ENCODE measurements around the gene CDC14A. TPM values are rescaled to one million over a fixed set of nuclear protein-coding genes. Genes with fewer than 3 reads are reported as not detected.

CDC14A gene
- total and polyA plus RNA-seq, 2 donors (not counting 1 experiment from before 2014, with no cell fraction given) = 1.4 to 3.5 TPM

DNA sequence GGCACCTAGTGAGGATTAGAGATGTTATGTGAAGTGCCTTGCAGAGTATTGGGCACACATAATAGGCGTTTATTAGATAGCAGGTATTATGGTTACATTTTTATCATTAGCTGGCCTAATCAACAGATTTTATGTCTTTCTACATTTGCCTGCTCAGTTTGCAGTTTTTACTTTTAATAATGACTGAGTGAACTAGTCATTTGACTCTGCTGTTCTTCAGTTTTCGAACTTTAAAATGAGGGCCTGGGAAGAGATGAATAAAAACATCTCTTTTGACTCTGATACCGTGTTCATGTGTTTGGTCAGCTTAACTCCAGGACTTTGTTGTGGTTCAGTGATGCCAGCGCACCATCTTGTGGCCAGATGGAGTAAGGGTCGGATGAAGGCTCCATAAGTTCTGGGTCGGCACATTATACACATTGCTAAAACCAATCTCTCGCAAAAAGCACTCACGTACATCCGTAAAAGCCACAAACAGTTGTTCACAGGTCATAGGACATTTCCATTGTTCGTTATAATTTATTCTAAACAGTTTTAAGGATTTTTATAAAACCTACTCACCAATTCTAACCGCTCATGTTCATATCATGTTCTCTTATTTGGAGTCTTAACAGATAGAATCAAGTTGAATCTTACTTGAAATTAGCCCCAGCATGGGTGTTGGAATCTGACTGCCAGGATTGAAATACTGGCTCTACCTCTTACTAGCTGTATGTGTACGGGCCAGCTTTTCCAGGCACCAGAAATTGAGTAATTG is 107.2 kb downstream of the CDC14A start:
- H3K4me2 ChIP-seq (ENCODE audit: extremely low read depth, insufficient read depth, low read length) = no peak overlapping the region

DNA sequence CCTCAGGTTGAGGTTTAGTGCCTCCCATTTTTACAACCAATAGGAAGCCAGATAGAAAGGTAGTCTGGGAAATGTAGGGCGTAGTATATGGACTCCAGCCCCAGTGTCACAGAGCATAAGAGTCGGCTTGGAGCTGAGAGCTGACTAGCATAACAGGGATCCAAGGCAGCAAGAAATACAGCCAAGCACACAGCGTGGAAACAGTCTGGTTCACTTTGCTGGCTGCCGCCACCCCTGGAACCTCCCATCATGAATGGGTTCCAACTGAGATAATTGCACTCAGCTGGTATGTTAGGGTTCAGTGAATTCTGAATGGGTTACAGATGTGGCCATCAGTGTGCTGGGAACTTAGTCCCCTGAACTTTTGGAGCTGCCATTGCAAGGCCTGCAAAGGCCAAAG is 108.9 kb downstream of the CDC14A start:
- DNase-seq (ENCODE audit: low read depth in 2 of 2) = peak in 1 of 2 donors; percentile 26
- H3K79me2 ChIP-seq (ENCODE audit: control insufficient read depth, insufficient read depth, low read length) = no peaks in the 10 kb centered on the region
- no peaks in the 10 kb centered on the region for H3K9me3 ChIP-seq (ENCODE audit: control insufficient read depth, insufficient read depth, low read depth, low read length)
- no peak overlapping the region for H3K9ac ChIP-seq (ENCODE audit: insufficient read depth, low read length)
- no peaks in the 10 kb centered on the region for H3K27me3 ChIP-seq (ENCODE audit: control insufficient read depth, insufficient read depth, low read length)
- no peak overlapping the region for H3K4me2 ChIP-seq (ENCODE audit: extremely low read depth, insufficient read depth, low read length)
- TF ChIP-seq EZH2 (IDR thresholded peaks at IDR 0.05; ENCODE audit: low read length, missing control alignments) = no peak
- TF ChIP-seq, protein P1, sequence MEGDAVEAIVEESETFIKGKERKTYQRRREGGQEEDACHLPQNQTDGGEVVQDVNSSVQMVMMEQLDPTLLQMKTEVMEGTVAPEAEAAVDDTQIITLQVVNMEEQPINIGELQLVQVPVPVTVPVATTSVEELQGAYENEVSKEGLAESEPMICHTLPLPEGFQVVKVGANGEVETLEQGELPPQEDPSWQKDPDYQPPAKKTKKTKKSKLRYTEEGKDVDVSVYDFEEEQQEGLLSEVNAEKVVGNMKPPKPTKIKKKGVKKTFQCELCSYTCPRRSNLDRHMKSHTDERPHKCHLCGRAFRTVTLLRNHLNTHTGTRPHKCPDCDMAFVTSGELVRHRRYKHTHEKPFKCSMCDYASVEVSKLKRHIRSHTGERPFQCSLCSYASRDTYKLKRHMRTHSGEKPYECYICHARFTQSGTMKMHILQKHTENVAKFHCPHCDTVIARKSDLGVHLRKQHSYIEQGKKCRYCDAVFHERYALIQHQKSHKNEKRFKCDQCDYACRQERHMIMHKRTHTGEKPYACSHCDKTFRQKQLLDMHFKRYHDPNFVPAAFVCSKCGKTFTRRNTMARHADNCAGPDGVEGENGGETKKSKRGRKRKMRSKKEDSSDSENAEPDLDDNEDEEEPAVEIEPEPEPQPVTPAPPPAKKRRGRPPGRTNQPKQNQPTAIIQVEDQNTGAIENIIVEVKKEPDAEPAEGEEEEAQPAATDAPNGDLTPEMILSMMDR (conservative IDR thresholded peaks at IDR 0.05 in 1 of 2, IDR thresholded peaks at IDR 0.05 in 1 of 2; ENCODE audit: low read depth in 1 of 2, low read length in 2 of 2) = no peak
- H3K27ac ChIP-seq (ENCODE audit: insufficient read depth, low read length) = no peak overlapping the region
- H3K4me3 ChIP-seq (replicated peaks in 1 of 4; ENCODE audit: control extremely low read depth in 1 of 4, insufficient read depth in 1 of 4, low read depth in 3 of 4, low read length in 4 of 4) = no peak overlapping the region
- H3K4me1 ChIP-seq (ENCODE audit: control insufficient read depth, extremely low read depth, insufficient read depth, low read length) = no peaks in the 10 kb centered on the region
- H3K36me3 ChIP-seq (ENCODE audit: control insufficient read depth, insufficient read depth, low read length) = no peaks in the 10 kb centered on the region
- H4K20me1 ChIP-seq (ENCODE audit: control insufficient read depth, extremely low read depth, insufficient read depth, low read length) = no peaks in the 10 kb centered on the region
- no peak overlapping the region for H2AFZ ChIP-seq (ENCODE audit: low read length)

More for the DNA sequence above, 107.2 kb downstream of the CDC14A start:
- no peaks in the 10 kb centered on the region for H4K20me1 ChIP-seq (ENCODE audit: control insufficient read depth, extremely low read depth, insufficient read depth, low read length)
- H3K9ac ChIP-seq (ENCODE audit: insufficient read depth, low read length) = no peak overlapping the region
- H3K36me3 ChIP-seq (ENCODE audit: control insufficient read depth, insufficient read depth, low read length) = no peaks in the 10 kb centered on the region
- TF ChIP-seq, protein P1 (conservative IDR thresholded peaks at IDR 0.05 in 1 of 2, IDR thresholded peaks at IDR 0.05 in 1 of 2; ENCODE audit: low read depth in 1 of 2, low read length in 2 of 2) = peak; percentile 94 to 95
- TF ChIP-seq EZH2 (IDR thresholded peaks at IDR 0.05; ENCODE audit: low read length, missing control alignments) = no peak
- H3K4me3 ChIP-seq (replicated peaks in 1 of 4; ENCODE audit: control extremely low read depth in 1 of 4, insufficient read depth in 1 of 4, low read depth in 3 of 4, low read length in 4 of 4) = no peak overlapping the region
- H3K4me1 ChIP-seq (ENCODE audit: control insufficient read depth, extremely low read depth, insufficient read depth, low read length) = no peaks in the 10 kb centered on the region
- H3K27me3 ChIP-seq (ENCODE audit: control insufficient read depth, insufficient read depth, low read length) = no peaks in the 10 kb centered on the region
- H2AFZ ChIP-seq (ENCODE audit: low read length) = peak overlapping the region; percentile 45
- no peaks in the 10 kb centered on the region for H3K79me2 ChIP-seq (ENCODE audit: control insufficient read depth, insufficient read depth, low read length)
- no peak overlapping the region for H3K27ac ChIP-seq (ENCODE audit: insufficient read depth, low read length)
- peak; percentile 72 to 85 for DNase-seq (ENCODE audit: low read depth in 2 of 2)
- H3K9me3 ChIP-seq (ENCODE audit: control insufficient read depth, insufficient read depth, low read depth, low read length) = no peaks in the 10 kb centered on the region

DNA sequence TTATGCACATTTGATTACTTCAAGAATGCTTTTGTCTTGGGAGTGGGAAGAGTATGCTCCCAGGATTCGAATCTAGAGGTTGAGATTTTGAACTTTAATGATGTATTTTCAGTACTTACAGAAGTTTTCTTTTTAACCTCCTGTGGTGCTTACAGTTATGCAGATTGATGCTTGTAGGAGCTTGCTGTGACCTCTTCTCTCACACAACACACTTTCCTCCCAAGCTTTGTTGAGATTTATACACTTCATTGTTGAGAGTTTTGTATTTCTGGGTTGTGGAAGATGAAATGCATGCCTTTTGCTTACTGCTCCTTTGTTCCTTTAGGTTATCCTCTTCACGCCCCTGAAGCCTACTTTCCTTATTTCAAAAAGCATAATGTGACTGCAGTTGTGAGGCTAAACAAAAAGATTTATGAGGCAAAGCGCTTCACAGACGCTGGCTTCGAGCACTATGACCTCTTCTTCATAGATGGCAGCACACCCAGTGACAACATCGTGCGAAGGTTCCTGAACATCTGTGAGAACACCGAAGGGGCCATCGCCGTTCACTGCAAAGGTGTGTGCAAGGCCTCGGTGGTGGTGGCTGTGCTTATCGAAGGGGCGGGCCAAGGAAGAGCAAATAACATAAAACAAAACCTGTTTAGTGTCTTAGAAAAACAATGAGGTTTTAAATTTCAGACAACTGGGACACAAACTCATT is 110.2 kb downstream of the CDC14A start:
- TF ChIP-seq, protein P1 (conservative IDR thresholded peaks at IDR 0.05 in 1 of 2, IDR thresholded peaks at IDR 0.05 in 1 of 2; ENCODE audit: low read depth in 1 of 2, low read length in 2 of 2) = no peak
- no peak for TF ChIP-seq EZH2 (IDR thresholded peaks at IDR 0.05; ENCODE audit: low read length, missing control alignments)
- Histone ChIP-seq H3K4me3 (replicated peaks in 1 of 4; ENCODE audit: control extremely low read depth in 1 of 4, insufficient read depth in 1 of 4, low read depth in 3 of 4, low read length in 4 of 4) (no peak overlapping the region), H3K27ac (ENCODE audit: insufficient read depth, low read length) (no peak overlapping the region), H3K79me2 (ENCODE audit: control insufficient read depth, insufficient read depth, low read length) (no peaks in the 10 kb centered on the region), H2AFZ (ENCODE audit: low read length) (no peak overlapping the region), H3K9ac (ENCODE audit: insufficient read depth, low read length) (no peak overlapping the region), H3K9me3 (ENCODE audit: control insufficient read depth, insufficient read depth, low read depth, low read length) (no peaks in the 10 kb centered on the region), H3K4me1 (ENCODE audit: control insufficient read depth, extremely low read depth, insufficient read depth, low read length) (no peaks in the 10 kb centered on the region), H4K20me1 (ENCODE audit: control insufficient read depth, extremely low read depth, insufficient read depth, low read length) (no peaks in the 10 kb centered on the region), H3K36me3 (ENCODE audit: control insufficient read depth, insufficient read depth, low read length) (no peaks in the 10 kb centered on the region), H3K4me2 (ENCODE audit: extremely low read depth, insufficient read depth, low read length) (no peak overlapping the region), H3K27me3 (ENCODE audit: control insufficient read depth, insufficient read depth, low read length) (no peaks in the 10 kb centered on the region)
- no peak for DNase-seq (ENCODE audit: low read depth in 2 of 2)

Measured in fibroblast of lung (primary cell).